ENCODE measurements around the gene DNLZ.

DNA sequence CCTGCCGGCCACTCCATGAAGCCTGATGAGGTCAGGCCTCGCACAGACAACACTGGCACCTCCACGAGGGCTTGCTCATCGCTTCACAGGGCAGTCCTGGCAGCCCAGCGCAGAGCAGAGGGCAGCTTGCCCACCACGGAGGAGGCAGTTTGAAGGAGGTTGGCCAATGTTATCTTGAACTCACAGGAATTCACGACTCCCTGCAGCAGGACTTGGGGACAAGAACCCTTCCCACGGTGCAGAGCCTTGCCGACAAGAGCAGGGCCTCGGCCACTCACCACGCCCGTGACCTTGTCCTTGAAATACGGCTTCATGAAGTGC, 31.4 kb upstream of the DNLZ start:
- TF ChIP-seq, protein P1, sequence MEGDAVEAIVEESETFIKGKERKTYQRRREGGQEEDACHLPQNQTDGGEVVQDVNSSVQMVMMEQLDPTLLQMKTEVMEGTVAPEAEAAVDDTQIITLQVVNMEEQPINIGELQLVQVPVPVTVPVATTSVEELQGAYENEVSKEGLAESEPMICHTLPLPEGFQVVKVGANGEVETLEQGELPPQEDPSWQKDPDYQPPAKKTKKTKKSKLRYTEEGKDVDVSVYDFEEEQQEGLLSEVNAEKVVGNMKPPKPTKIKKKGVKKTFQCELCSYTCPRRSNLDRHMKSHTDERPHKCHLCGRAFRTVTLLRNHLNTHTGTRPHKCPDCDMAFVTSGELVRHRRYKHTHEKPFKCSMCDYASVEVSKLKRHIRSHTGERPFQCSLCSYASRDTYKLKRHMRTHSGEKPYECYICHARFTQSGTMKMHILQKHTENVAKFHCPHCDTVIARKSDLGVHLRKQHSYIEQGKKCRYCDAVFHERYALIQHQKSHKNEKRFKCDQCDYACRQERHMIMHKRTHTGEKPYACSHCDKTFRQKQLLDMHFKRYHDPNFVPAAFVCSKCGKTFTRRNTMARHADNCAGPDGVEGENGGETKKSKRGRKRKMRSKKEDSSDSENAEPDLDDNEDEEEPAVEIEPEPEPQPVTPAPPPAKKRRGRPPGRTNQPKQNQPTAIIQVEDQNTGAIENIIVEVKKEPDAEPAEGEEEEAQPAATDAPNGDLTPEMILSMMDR (IDR thresholded peaks at IDR 0.05): no peak
- no peak for TF ChIP-seq POLR2A (IDR thresholded peaks at IDR 0.05)

All from adrenal gland (tissue), 5 donors.